ENCODE data around the gene SPACA9. TPM values are rescaled to one million over a fixed set of nuclear protein-coding genes. Genes with fewer than 3 reads are reported as not detected.

Gene SPACA9
- polyA plus RNA-seq (2013), result 2.5 and 2.7 TPM in 2 replicates

- peak within 1 kb of the TSS; percentile 64 for H2BK120ac ChIP-seq (ENCODE audit: insufficient read depth, low read length, poor library complexity)
- H3K79me1 ChIP-seq (ENCODE audit: low read length), result peaks cover 6% of the 10 kb centered on the region
- H2BK5ac ChIP-seq (ENCODE audit: low read depth, low read length, poor library complexity), result peak within 1 kb of the TSS; percentile 44
- H4K12ac ChIP-seq (ENCODE audit: low read depth, low read length), result peak within 1 kb of the TSS; percentile 88
- peak within 1 kb of the TSS; percentile 63 for H2AK5ac ChIP-seq (ENCODE audit: low read length)
- H3K18ac ChIP-seq (ENCODE audit: low read length), result peak within 1 kb of the TSS; percentile 82
- H3K36me3 ChIP-seq (ENCODE audit: control insufficient read depth in 1 of 2, insufficient read depth in 2 of 2, low read length in 2 of 2), result no peaks in the 10 kb centered on the region
- peak within 1 kb of the TSS; percentile 87 for H4K91ac ChIP-seq (ENCODE audit: low read depth, low read length)
- H2AFZ ChIP-seq (ENCODE audit: insufficient read depth, low read length, poor library complexity), result peak within 1 kb of the TSS; percentile 100
- H3K79me2 ChIP-seq (ENCODE audit: control insufficient read depth, insufficient read depth, low read length, poor library complexity), result peaks cover 3% of the 10 kb centered on the region
- WGBS (ENCODE audit: extremely low coverage, insufficient coverage, insufficient read length), result no CpG with 5 or more reads among the region's 42 CpGs
- no peaks in the 10 kb centered on the region for H3K27me3 ChIP-seq (ENCODE audit: insufficient read depth, low read length)
- peak within 1 kb of the TSS; percentile 96 for H4K8ac ChIP-seq (ENCODE audit: low read depth, low read length)
- no peaks in the 10 kb centered on the region for H3K9me3 ChIP-seq (ENCODE audit: insufficient read depth, low read depth, low read length)
- peak within 1 kb of the TSS; percentile 83 for H3K4me2 ChIP-seq (ENCODE audit: low read length)
- H3K4me1 ChIP-seq (ENCODE audit: control insufficient read depth in 1 of 2, insufficient read depth in 2 of 2, low read length in 2 of 2), result peaks cover 4 to 6% of the 10 kb centered on the region in 2 experiments
- peak; percentile 63 to 73 for DNase-seq
- H3K9ac ChIP-seq (ENCODE audit: low read length), result peak within 1 kb of the TSS; percentile 91
- no peak within 1 kb of the TSS for H2BK12ac ChIP-seq (ENCODE audit: low read length)
- no peak within 1 kb of the TSS for H3K23ac ChIP-seq (ENCODE audit: low read length)
- peak within 1 kb of the TSS; percentile 92 for H3K14ac ChIP-seq (ENCODE audit: low read length)
- H3K4ac ChIP-seq (ENCODE audit: low read depth, low read length), result peak within 1 kb of the TSS; percentile 72
- peak within 1 kb of the TSS; percentile 89 for H3K4me3 ChIP-seq (ENCODE audit: low read depth, low read length)
- H3K27ac ChIP-seq (ENCODE audit: low read depth, low read length), result no peak within 1 kb of the TSS
Measured at GRCh38 chr9:132878695-132879456, at the start of gene SPACA9. TSS of gene SPACA9 (plus strand) at chr9:132878898. CDS start at chr9:132883948, 5,050 bp downstream.

DNA sequence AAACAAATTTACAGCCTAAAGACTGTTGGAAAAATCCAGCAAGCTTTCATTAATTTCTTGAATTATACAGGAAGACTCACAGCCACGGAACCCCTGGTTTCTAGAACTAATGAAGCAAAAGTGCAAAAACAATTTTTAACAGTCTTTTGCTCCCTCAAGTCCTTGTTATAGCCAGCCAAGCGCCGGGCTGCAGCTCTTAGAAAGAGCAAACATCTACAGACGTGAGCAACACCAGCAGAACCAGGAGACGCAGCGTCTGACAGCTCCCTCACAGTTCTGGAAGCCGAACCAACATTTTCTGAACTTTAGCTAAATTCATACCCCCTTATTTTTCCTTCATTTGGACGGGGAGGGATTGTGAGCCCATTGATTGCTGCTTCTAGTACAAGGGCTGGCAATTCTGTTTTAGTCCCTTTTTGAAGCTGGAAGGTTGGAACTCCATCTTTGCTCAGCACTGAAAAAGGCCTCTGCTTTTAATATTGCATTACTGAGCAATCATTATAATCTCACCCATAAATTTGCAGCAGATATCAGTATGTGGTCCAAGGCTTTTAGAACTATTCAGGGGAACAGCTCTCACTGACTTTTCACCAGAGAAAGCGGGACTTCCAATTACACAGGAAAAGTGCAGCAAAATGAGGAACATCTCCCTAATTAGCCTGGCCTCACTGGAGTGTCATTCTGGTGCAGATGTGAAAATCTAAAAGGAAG is 46.4 kb upstream of the SPACA9 start:
- Histone ChIP-seq H3K14ac (ENCODE audit: low read length) (no peak overlapping the region), H2BK120ac (ENCODE audit: insufficient read depth, low read length, poor library complexity) (no peak overlapping the region), H3K9ac (ENCODE audit: low read length) (no peak overlapping the region), H4K12ac (ENCODE audit: low read depth, low read length) (no peak overlapping the region), H3K79me2 (ENCODE audit: control insufficient read depth, insufficient read depth, low read length, poor library complexity) (no peaks in the 10 kb centered on the region), H3K23ac (ENCODE audit: low read length) (no peak overlapping the region), H3K18ac (ENCODE audit: low read length) (no peak overlapping the region), H3K27ac (ENCODE audit: low read depth, low read length) (no peak overlapping the region), H3K79me1 (ENCODE audit: low read length) (no peaks in the 10 kb centered on the region), H3K4me2 (ENCODE audit: low read length) (no peak overlapping the region), H3K4me3 (ENCODE audit: low read depth, low read length) (no peak overlapping the region), H3K36me3 (ENCODE audit: control insufficient read depth in 1 of 2, insufficient read depth in 2 of 2, low read length in 2 of 2) (no peaks in the 10 kb centered on the region), H4K8ac (ENCODE audit: low read depth, low read length) (no peak overlapping the region), H3K4ac (ENCODE audit: low read depth, low read length) (no peak overlapping the region), H2BK12ac (ENCODE audit: low read length) (no peak overlapping the region), H3K4me1 (ENCODE audit: control insufficient read depth in 1 of 2, insufficient read depth in 2 of 2, low read length in 2 of 2) (no peaks in the 10 kb centered on the region), H2AK5ac (ENCODE audit: low read length) (no peak overlapping the region), H4K91ac (ENCODE audit: low read depth, low read length) (no peak overlapping the region), H3K27me3 (ENCODE audit: insufficient read depth, low read length) (no peaks in the 10 kb centered on the region), H2AFZ (ENCODE audit: insufficient read depth, low read length, poor library complexity) (no peak overlapping the region), H2BK5ac (ENCODE audit: low read depth, low read length, poor library complexity) (no peak overlapping the region), H3K9me3 (ENCODE audit: insufficient read depth, low read depth, low read length) (no peaks in the 10 kb centered on the region)
- no CpG with 5 or more reads among the region's 9 CpGs for WGBS (ENCODE audit: extremely low coverage, insufficient coverage, insufficient read length)
- DNase-seq, result no peak

DNA sequence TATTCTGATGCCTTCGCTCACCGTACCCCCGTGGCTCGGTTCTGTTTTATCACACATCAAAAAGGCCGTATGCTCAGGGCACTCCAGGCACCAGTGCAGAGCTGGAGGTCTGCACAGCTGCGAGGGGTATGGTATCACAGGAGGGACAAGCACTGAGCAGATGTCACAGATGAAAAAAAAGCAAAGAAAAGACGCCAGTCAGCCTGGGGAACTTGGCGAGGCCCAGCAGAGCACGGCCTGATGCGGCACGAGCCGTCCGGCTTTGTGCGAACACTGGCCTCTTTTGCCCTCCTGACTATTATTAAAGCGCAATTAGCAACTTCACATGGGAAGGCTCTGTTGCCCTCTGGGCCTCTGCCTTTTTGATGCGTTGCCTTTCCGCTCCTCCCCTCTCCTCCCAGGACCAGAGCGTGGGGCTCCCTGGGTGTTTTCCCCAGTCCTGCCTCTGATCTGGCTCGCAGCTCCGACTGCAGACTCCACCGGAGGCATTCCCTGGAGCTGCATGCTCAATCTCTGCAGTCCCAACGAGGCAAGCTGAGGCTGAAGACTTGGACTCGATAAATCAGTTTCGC is 45.1 kb upstream of the SPACA9 start:
- no peak overlapping the region for H2BK12ac ChIP-seq (ENCODE audit: low read length)
- no peak overlapping the region for H3K18ac ChIP-seq (ENCODE audit: low read length)
- H3K4me1 ChIP-seq (ENCODE audit: control insufficient read depth in 1 of 2, insufficient read depth in 2 of 2, low read length in 2 of 2), result no peaks in the 10 kb centered on the region
- H2BK120ac ChIP-seq (ENCODE audit: insufficient read depth, low read length, poor library complexity), result no peak overlapping the region
- H4K8ac ChIP-seq (ENCODE audit: low read depth, low read length), result no peak overlapping the region
- no peaks in the 10 kb centered on the region for H3K27me3 ChIP-seq (ENCODE audit: insufficient read depth, low read length)
- H3K79me1 ChIP-seq (ENCODE audit: low read length), result no peaks in the 10 kb centered on the region
- H3K9me3 ChIP-seq (ENCODE audit: insufficient read depth, low read depth, low read length), result no peaks in the 10 kb centered on the region
- H4K91ac ChIP-seq (ENCODE audit: low read depth, low read length), result no peak overlapping the region
- WGBS (ENCODE audit: extremely low coverage, insufficient coverage, insufficient read length), result no CpG with 5 or more reads among the region's 24 CpGs
- H3K4ac ChIP-seq (ENCODE audit: low read depth, low read length), result no peak overlapping the region
- H2BK5ac ChIP-seq (ENCODE audit: low read depth, low read length, poor library complexity), result no peak overlapping the region
- no peak overlapping the region for H3K27ac ChIP-seq (ENCODE audit: low read depth, low read length)
- H3K36me3 ChIP-seq (ENCODE audit: control insufficient read depth in 1 of 2, insufficient read depth in 2 of 2, low read length in 2 of 2), result no peaks in the 10 kb centered on the region
- no peak overlapping the region for H3K9ac ChIP-seq (ENCODE audit: low read length)
- H3K4me3 ChIP-seq (ENCODE audit: low read depth, low read length), result no peak overlapping the region
- H2AFZ ChIP-seq (ENCODE audit: insufficient read depth, low read length, poor library complexity), result no peak overlapping the region
- no peak overlapping the region for H2AK5ac ChIP-seq (ENCODE audit: low read length)
- no peak overlapping the region for H3K4me2 ChIP-seq (ENCODE audit: low read length)
- no peaks in the 10 kb centered on the region for H3K79me2 ChIP-seq (ENCODE audit: control insufficient read depth, insufficient read depth, low read length, poor library complexity)
- H4K12ac ChIP-seq (ENCODE audit: low read depth, low read length), result no peak overlapping the region
- no peak overlapping the region for H3K23ac ChIP-seq (ENCODE audit: low read length)
- H3K14ac ChIP-seq (ENCODE audit: low read length), result no peak overlapping the region
- no peak for DNase-seq

DNA sequence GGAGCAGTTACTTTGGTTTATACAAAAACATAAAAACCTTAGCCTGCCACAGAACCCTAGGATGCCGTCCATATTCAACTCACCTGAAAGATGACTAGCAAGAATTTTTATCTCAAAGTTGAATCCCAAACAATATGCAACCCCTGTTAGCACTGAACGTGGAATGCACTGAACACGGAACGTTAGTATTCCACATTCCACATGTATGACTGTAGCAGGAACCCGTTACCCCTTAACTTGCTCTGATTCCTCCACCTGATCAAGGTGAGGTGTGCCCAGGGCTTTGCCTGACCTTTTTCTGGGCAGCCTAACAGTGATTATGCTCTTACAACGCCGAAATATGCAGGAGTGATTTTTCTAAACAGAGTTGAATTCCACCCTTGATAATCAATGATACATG is 44.4 kb upstream of the SPACA9 start:
- H3K4ac ChIP-seq (ENCODE audit: low read depth, low read length), result no peak overlapping the region
- H3K9me3 ChIP-seq (ENCODE audit: insufficient read depth, low read depth, low read length), result no peaks in the 10 kb centered on the region
- no peak overlapping the region for H2BK5ac ChIP-seq (ENCODE audit: low read depth, low read length, poor library complexity)
- no peaks in the 10 kb centered on the region for H3K36me3 ChIP-seq (ENCODE audit: control insufficient read depth in 1 of 2, insufficient read depth in 2 of 2, low read length in 2 of 2)
- no peak overlapping the region for H4K12ac ChIP-seq (ENCODE audit: low read depth, low read length)
- H3K27me3 ChIP-seq (ENCODE audit: insufficient read depth, low read length), result no peaks in the 10 kb centered on the region
- no peak overlapping the region for H4K8ac ChIP-seq (ENCODE audit: low read depth, low read length)
- no peak overlapping the region for H3K4me2 ChIP-seq (ENCODE audit: low read length)
- H3K4me3 ChIP-seq (ENCODE audit: low read depth, low read length), result no peak overlapping the region
- H2BK12ac ChIP-seq (ENCODE audit: low read length), result no peak overlapping the region
- no peak overlapping the region for H3K9ac ChIP-seq (ENCODE audit: low read length)
- no peak overlapping the region for H3K14ac ChIP-seq (ENCODE audit: low read length)
- H3K79me2 ChIP-seq (ENCODE audit: control insufficient read depth, insufficient read depth, low read length, poor library complexity), result no peaks in the 10 kb centered on the region
- H3K4me1 ChIP-seq (ENCODE audit: control insufficient read depth in 1 of 2, insufficient read depth in 2 of 2, low read length in 2 of 2), result no peaks in the 10 kb centered on the region
- H2BK120ac ChIP-seq (ENCODE audit: insufficient read depth, low read length, poor library complexity), result no peak overlapping the region
- H4K91ac ChIP-seq (ENCODE audit: low read depth, low read length), result no peak overlapping the region
- H3K79me1 ChIP-seq (ENCODE audit: low read length), result no peaks in the 10 kb centered on the region
- DNase-seq, result no peak
- no peak overlapping the region for H2AFZ ChIP-seq (ENCODE audit: insufficient read depth, low read length, poor library complexity)
- no peak overlapping the region for H3K23ac ChIP-seq (ENCODE audit: low read length)
- H2AK5ac ChIP-seq (ENCODE audit: low read length), result no peak overlapping the region
- WGBS (ENCODE audit: extremely low coverage, insufficient coverage, insufficient read length), result no CpG with 5 or more reads among the region's 7 CpGs
- no peak overlapping the region for H3K18ac ChIP-seq (ENCODE audit: low read length)
- H3K27ac ChIP-seq (ENCODE audit: low read depth, low read length), result no peak overlapping the region
